GM23338 (cell line): ENCODE data around the gene HACE1. TPM values are rescaled to one million over a fixed set of nuclear protein-coding genes. Genes with fewer than 3 reads are reported as not detected.

Experiments
- ATAC-seq: fragments of 200-7000 bp; cut with Tn5 transposase; 3 replicates; pipeline ENCODE4 v1.9.1; 2020
- DNase-seq: peaks from one replicate; pipeline ENCODE4 v3.0.0-alpha.2; 2015; ENCODE audit warnings: low spot score
- H2AFZ ChIP-seq: fragments of 200-600 bp; sonication (generic); 2 replicates; pipeline ENCODE4 v1.8.0; 2016; ENCODE audit warnings: antibody characterized with exemption, mild to moderate bottlenecking, moderate library complexity
- H3F3A ChIP-seq: fragments of 200-600 bp; sonication (generic); replicated peaks from 2 replicates; pipeline ENCODE4 v1.8.0; 2017; ENCODE audit warnings: antibody characterized with exemption, mixed run types, low read depth
- H3K27ac ChIP-seq: fragments of 200-600 bp; sonication (generic); 2 replicates; pipeline ENCODE4 v1.6.1; 2016; ENCODE audit warnings: low read depth
- H3K27me3 ChIP-seq: fragments of 200-600 bp; sonication (generic); 2 replicates; pipeline ENCODE4 v1.8.0; 2016; ENCODE audit warnings: mild to moderate bottlenecking, mixed run types, moderate library complexity; ENCODE audit not compliant: insufficient read depth
- H3K36me3 ChIP-seq: fragments of 200-600 bp; sonication (generic); 2 replicates; pipeline ENCODE4 v1.8.0; 2016; ENCODE audit warnings: mild to moderate bottlenecking; ENCODE audit not compliant: insufficient read depth
- H3K4me1 ChIP-seq: fragments of 200-600 bp; sonication (generic); 2 replicates; pipeline ENCODE4 v1.8.0; 2016; ENCODE audit warnings: mild to moderate bottlenecking, moderate library complexity; ENCODE audit not compliant: insufficient read depth
- H3K4me2 ChIP-seq: fragments of 200-600 bp; sonication (generic); 2 replicates; pipeline ENCODE4 v1.7.1; 2017; ENCODE audit warnings: mixed run types
- H3K4me3 ChIP-seq: fragments of 200-600 bp; sonication (generic); 2 replicates; pipeline ENCODE4 v1.6.1; 2016; ENCODE audit warnings: mixed run types
- H3K79me2 ChIP-seq: fragments of 200-600 bp; sonication (generic); replicated peaks from 2 replicates; pipeline ENCODE4 v1.8.0; 2017; ENCODE audit warnings: mild to moderate bottlenecking; ENCODE audit not compliant: insufficient read depth
- H3K9me2 ChIP-seq: fragments of 200-600 bp; sonication (generic); 2 replicates; pipeline ENCODE4 v1.8.0; 2017; ENCODE audit not compliant: insufficient read depth
- H4K20me1 ChIP-seq: fragments of 200-600 bp; sonication (generic); replicated peaks from 2 replicates; pipeline ENCODE4 v1.8.0; 2017; ENCODE audit warnings: mild to moderate bottlenecking; ENCODE audit not compliant: insufficient read depth
- H3K27ac Mint-ChIP-seq: 2 replicates; pipeline ENCODE4 v1.8.0; 2020; ENCODE audit warnings: inconsistent platforms, mild to moderate bottlenecking, moderate library complexity, mixed read lengths
- H3K27me3 Mint-ChIP-seq: 3 replicates; pipeline ENCODE4 v1.8.0; 2022; ENCODE audit warnings: low read depth, mild to moderate bottlenecking, moderate library complexity, mixed read lengths, inconsistent platforms; ENCODE audit not compliant: insufficient read depth, poor library complexity
- H3K36me3 Mint-ChIP-seq: 3 replicates; pipeline ENCODE4 v1.8.0; 2021; ENCODE audit warnings: low read depth, mild to moderate bottlenecking, inconsistent platforms, moderate library complexity, mixed read lengths
- H3K4me1 Mint-ChIP-seq: 3 replicates; pipeline ENCODE4 v1.8.0; 2020; ENCODE audit warnings: mild to moderate bottlenecking, inconsistent platforms, mixed read lengths
- H3K4me3 Mint-ChIP-seq: 3 replicates; pipeline ENCODE4 v1.8.0; 2021; ENCODE audit warnings: moderate library complexity, mild to moderate bottlenecking, inconsistent platforms, mixed read lengths
- H3K9me3 Mint-ChIP-seq: 3 replicates; pipeline ENCODE4 v1.8.0; 2020; ENCODE audit warnings: moderate library complexity, mild to moderate bottlenecking, inconsistent platforms, mixed read lengths
- CREB1 ChIP-seq: fragments of 250-450 bp; sonication (Bioruptor Pico); IDR thresholded peaks from 2 replicates; pipeline ENCODE4 v1.5.0; 2020; ENCODE audit warnings: low read depth, mild to moderate bottlenecking, moderate library complexity
- ETS1 ChIP-seq: IDR thresholded peaks from 2 replicates; pipeline ENCODE4 v1.6.1; 2016; ENCODE audit warnings: antibody characterized with exemption
- EZH2 ChIP-seq: fragments of 200-600 bp; sonication (generic); IDR thresholded peaks from one replicate; pipeline ENCODE4 v1.8.0; 2017; ENCODE audit warnings: antibody characterized with exemption, mild to moderate bottlenecking, low read depth; ENCODE audit not compliant: unreplicated experiment
- EZH2phosphoT487 ChIP-seq: fragments of 200-600 bp; sonication (generic); IDR thresholded peaks from one replicate; pipeline ENCODE4 v1.8.1; 2018; ENCODE audit warnings: antibody characterized with exemption; ENCODE audit not compliant: unreplicated experiment
- JUNB ChIP-seq: IDR thresholded peaks from one replicate; pipeline ENCODE4 v1.6.1; 2016; ENCODE audit warnings: antibody characterized with exemption; ENCODE audit not compliant: unreplicated experiment
- NANOG ChIP-seq: IDR thresholded peaks from 2 replicates; pipeline ENCODE4 v1.6.1; 2016; ENCODE audit warnings: antibody characterized with exemption, borderline replicate concordance
- POLR2AphosphoS5 ChIP-seq: IDR thresholded peaks from 2 replicates; pipeline ENCODE4 v1.6.1; 2016; ENCODE audit warnings: antibody characterized with exemption, low read depth
- REST ChIP-seq: IDR thresholded peaks from one replicate; pipeline ENCODE4 v1.6.1; 2018; ENCODE audit warnings: antibody characterized with exemption; ENCODE audit not compliant: unreplicated experiment
- STAT1 ChIP-seq: IDR thresholded peaks from one replicate; pipeline ENCODE4 v1.6.1; 2016; ENCODE audit warnings: antibody characterized with exemption; ENCODE audit not compliant: unreplicated experiment
- ZNF114 ChIP-seq: fragments of 250-450 bp; sonication (Bioruptor Pico); IDR thresholded peaks from 2 replicates; pipeline ENCODE4 v1.5.0; 2020; ENCODE audit warnings: mild to moderate bottlenecking, moderate library complexity
- ZNF331 ChIP-seq: fragments of 250-450 bp; sonication (Bioruptor Pico); IDR thresholded peaks from 2 replicates; pipeline ENCODE4 v1.5.0; 2020; ENCODE audit warnings: low read depth, mild to moderate bottlenecking, moderate library complexity
- ZNF462 ChIP-seq: fragments of 250-450 bp; sonication (Bioruptor Pico); IDR thresholded peaks from 2 replicates; pipeline ENCODE4 v1.5.0; 2020; ENCODE audit warnings: mild to moderate bottlenecking, moderate library complexity
- polyA plus RNA-seq: library from polyadenylated mRNA; unstranded; fragments of >200 nt; fragmentation: Nextera tagmentation; extraction: Ambion mirVana; gene quantifications from 2 replicates; pipeline ENCODE4 v1.2.1, GENCODE V29; 2016
- total RNA-seq: library from RNA; depleted of rRNA; stranded (reverse); fragments of >200 nt; shearing (Covaris generic); gene quantifications from 2 replicates; pipeline ENCODE4 v1.2.3, GENCODE V29; 2014
- TF ChIP-seq, protein P1 (sequence below), 2 experiments: fragments of 200-600 bp in 1 of 2; sonication (generic) in 1 of 2; conservative IDR thresholded peaks; 2 replicates each; pipeline versions ENCODE4 v1.5.1 to v1.6.1; 2016 to 2017; ENCODE audit warnings: antibody characterized with exemption in 2 of 2, low read depth in 2 of 2, mild to moderate bottlenecking in 2 of 2, moderate library complexity in 1 of 2

HACE1 gene
- total and polyA plus RNA-seq, 2 experiments from 2014 or later, result 8.6 to 28.7 TPM

GRCh38 chr6:104716858-104717257 is 142.9 kb downstream of the HACE1 start:
- no peaks in the 10 kb centered on the region for H3K9me2 ChIP-seq
- Mint-ChIP-seq H3K27ac (no peak overlapping the region), H3K4me1 (no peaks in the 10 kb centered on the region), H3K9me3 (peaks cover 4% of the 10 kb centered on the region; the same call in 1 of the 3 replicates), H3K36me3 (no peaks in the 10 kb centered on the region), H3K27me3 (peaks cover 2% of the 10 kb centered on the region), H3K4me3 (no peak overlapping the region)
- no peaks in the 10 kb centered on the region for H3K4me1 ChIP-seq
- no peak overlapping the region for H2AFZ ChIP-seq
- H3F3A ChIP-seq, result no peaks in the 10 kb centered on the region
- H3K4me3 ChIP-seq, result no peak overlapping the region
- no peak for TF ChIP-seq ZNF331
- TF ChIP-seq POLR2AphosphoS5, result no peak
- no peak for TF ChIP-seq ZNF462 (CRISPR knock-in tag)
- TF ChIP-seq STAT1, result no peak
- no peak for TF ChIP-seq ZNF114
- TF ChIP-seq, protein P1, sequence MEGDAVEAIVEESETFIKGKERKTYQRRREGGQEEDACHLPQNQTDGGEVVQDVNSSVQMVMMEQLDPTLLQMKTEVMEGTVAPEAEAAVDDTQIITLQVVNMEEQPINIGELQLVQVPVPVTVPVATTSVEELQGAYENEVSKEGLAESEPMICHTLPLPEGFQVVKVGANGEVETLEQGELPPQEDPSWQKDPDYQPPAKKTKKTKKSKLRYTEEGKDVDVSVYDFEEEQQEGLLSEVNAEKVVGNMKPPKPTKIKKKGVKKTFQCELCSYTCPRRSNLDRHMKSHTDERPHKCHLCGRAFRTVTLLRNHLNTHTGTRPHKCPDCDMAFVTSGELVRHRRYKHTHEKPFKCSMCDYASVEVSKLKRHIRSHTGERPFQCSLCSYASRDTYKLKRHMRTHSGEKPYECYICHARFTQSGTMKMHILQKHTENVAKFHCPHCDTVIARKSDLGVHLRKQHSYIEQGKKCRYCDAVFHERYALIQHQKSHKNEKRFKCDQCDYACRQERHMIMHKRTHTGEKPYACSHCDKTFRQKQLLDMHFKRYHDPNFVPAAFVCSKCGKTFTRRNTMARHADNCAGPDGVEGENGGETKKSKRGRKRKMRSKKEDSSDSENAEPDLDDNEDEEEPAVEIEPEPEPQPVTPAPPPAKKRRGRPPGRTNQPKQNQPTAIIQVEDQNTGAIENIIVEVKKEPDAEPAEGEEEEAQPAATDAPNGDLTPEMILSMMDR (conservative IDR thresholded peaks at IDR 0.05; ENCODE audit: low read depth in 2 of 2), result no peak
- TF ChIP-seq EZH2phosphoT487, result no peak
- TF ChIP-seq JUNB, result no peak
- no peak for TF ChIP-seq NANOG
- TF ChIP-seq CREB1 (CRISPR knock-in tag), result no peak
- no peak for TF ChIP-seq ETS1
- no peak for TF ChIP-seq REST
- no peak for TF ChIP-seq EZH2
- no peaks in the 10 kb centered on the region for H3K27me3 ChIP-seq
- DNase-seq, result no peak
- no peak for ATAC-seq
- H3K4me2 ChIP-seq, result no peak overlapping the region
- H3K27ac ChIP-seq, result no peak overlapping the region
- H4K20me1 ChIP-seq, result no peaks in the 10 kb centered on the region
- no peaks in the 10 kb centered on the region for H3K36me3 ChIP-seq
- no peaks in the 10 kb centered on the region for H3K79me2 ChIP-seq
